H1 (cell line): ENCODE measurements around the gene LPO. TPM values are rescaled to one million over a fixed set of nuclear protein-coding genes. Genes with fewer than 3 reads are reported as not detected.

Experiments used
- CTCF ChIA-PET: fragments of 300-600 bp; sonication (Branson Sonifier 250); formaldehyde crosslinking; loops from one replicate; lab custom pipeline; 2021; ENCODE audit not compliant: partially characterized antibody; lab: Charles Lee
- POLR2A ChIA-PET: fragments of 300-600 bp; sonication (Branson Sonifier 250); formaldehyde crosslinking; loops from one replicate; lab custom pipeline; 2021; ENCODE audit warnings: inconsistent platforms; ENCODE audit not compliant: partially characterized antibody; lab: Charles Lee
- DNase-seq, 2 experiments: peaks; one replicate each; pipeline versions ENCODE4 v3.0.0 to v3.0.0-alpha.2; 2010 to 2022; ENCODE audit warnings: low spot score in 2 of 2, low read depth in 1 of 2, mixed read lengths in 1 of 2
- FAIRE-seq: peaks from 2 replicates; lab custom pipeline; 2011; peaks lifted over from hg19 to GRCh38; lab: Jason Lieb, UNC
- H2AFZ ChIP-seq: 2 replicates; pipeline ENCODE4 v1.8.1; 2012; ENCODE audit warnings: low read length, inconsistent platforms
- H2AK5ac ChIP-seq: 2 replicates; pipeline ENCODE4 v1.6.1; 2013; ENCODE audit warnings: low read depth, low read length
- H2BK120ac ChIP-seq: replicated peaks from 2 replicates; pipeline ENCODE3; 2013; ENCODE audit warnings: low read depth, low read length, inconsistent platforms
- H2BK12ac ChIP-seq: 2 replicates; pipeline ENCODE4 v1.6.1; 2013; ENCODE audit warnings: low read depth, low read length
- H2BK15ac ChIP-seq: 2 replicates; pipeline ENCODE4 v1.6.1; 2013; ENCODE audit warnings: low read length
- H2BK20ac ChIP-seq: 2 replicates; pipeline ENCODE4 v1.6.1; 2013; ENCODE audit warnings: low read length
- H2BK5ac ChIP-seq: 2 replicates; pipeline ENCODE4 v1.6.1; 2013; ENCODE audit warnings: low read depth, low read length
- H3K14ac ChIP-seq: 2 replicates; pipeline ENCODE4 v1.6.1; 2013; ENCODE audit warnings: inconsistent platforms; ENCODE audit not compliant: insufficient read length
- H3K18ac ChIP-seq: 2 replicates; pipeline ENCODE4 v1.6.1; 2013; ENCODE audit warnings: low read length; ENCODE audit errors: extremely low read depth
- H3K23ac ChIP-seq: 2 replicates; pipeline ENCODE4 v1.6.1; 2013; ENCODE audit warnings: inconsistent platforms; ENCODE audit not compliant: insufficient read length
- H3K23me2 ChIP-seq: 2 replicates; pipeline ENCODE4 v1.6.1; 2013; ENCODE audit warnings: low read depth, low read length
- H3K27ac ChIP-seq: 2 replicates; pipeline ENCODE4 v1.6.1; 2011; ENCODE audit warnings: low read depth, low read length, inconsistent platforms
- H3K27me3 ChIP-seq, 4 experiments: replicated peaks in 1 of 4; 1 replicate in 1 of 4; 2 replicates in 3 of 4; pipeline versions ENCODE4 v1.6.1 to v1.8.1; 2011 to 2013; ENCODE audit warnings: low read length in 3 of 4, mild to moderate bottlenecking in 3 of 4, inconsistent platforms in 2 of 4, mixed read lengths in 2 of 4, moderate library complexity in 1 of 4; ENCODE audit not compliant: control insufficient read depth in 3 of 4, insufficient read depth in 3 of 4; ENCODE audit errors: extremely low read depth in 1 of 4
- H3K36me3 ChIP-seq, 4 experiments: 2 replicates each; pipeline versions ENCODE4 v1.6.1 to v1.8.1; 2011 to 2013; ENCODE audit warnings: mild to moderate bottlenecking in 4 of 4, low read length in 3 of 4, moderate library complexity in 2 of 4, control low read depth in 1 of 4, inconsistent platforms in 1 of 4; ENCODE audit not compliant: insufficient read depth in 4 of 4, control insufficient read depth in 2 of 4
- H3K4ac ChIP-seq: replicated peaks from 2 replicates; pipeline ENCODE3; 2013; ENCODE audit warnings: low read length, low read depth, mixed read lengths, inconsistent platforms; ENCODE audit not compliant: insufficient read length
- H3K4me1 ChIP-seq, 4 experiments: replicated peaks in 1 of 4; 1 replicate in 1 of 4; 2 replicates in 3 of 4; pipeline versions ENCODE4 v1.6.1 to v1.8.1; 2011 to 2013; ENCODE audit warnings: low read length in 3 of 4, inconsistent platforms in 2 of 4, mixed read lengths in 1 of 4; ENCODE audit not compliant: insufficient read depth in 4 of 4, control insufficient read depth in 3 of 4
- H3K4me2 ChIP-seq, 2 experiments: 2 replicates each; pipeline versions ENCODE4 v1.6.1 to v1.8.1; 2011 to 2013; ENCODE audit warnings: low read depth in 2 of 2, low read length in 2 of 2, control low read depth in 1 of 2, inconsistent platforms in 1 of 2, mild to moderate bottlenecking in 1 of 2; ENCODE audit not compliant: insufficient read depth in 1 of 2
- H3K4me3 ChIP-seq, 4 experiments: fragments of 200-600, 300-600 bp in 1 of 4; sonication (generic), shearing (Covaris generic), sonication (Bioruptor Twin) in 1 of 4; 2 replicates each; pipeline versions ENCODE4 v1.5.1 to v1.8.1; 2011 to 2016; ENCODE audit warnings: low read length in 4 of 4, low read depth in 3 of 4, control low read depth in 2 of 4, inconsistent platforms in 2 of 4, mild to moderate bottlenecking in 2 of 4, mixed read lengths in 1 of 4, moderate library complexity in 1 of 4; ENCODE audit not compliant: insufficient read depth in 2 of 4; ENCODE audit errors: extremely low read depth in 1 of 4
- H3K56ac ChIP-seq: replicated peaks from 2 replicates; pipeline ENCODE3; 2013; ENCODE audit warnings: low read depth, mild to moderate bottlenecking, mixed read lengths, low read length, inconsistent platforms; ENCODE audit not compliant: insufficient read length
- H3K79me1 ChIP-seq: 2 replicates; pipeline ENCODE4 v1.6.1; 2013; ENCODE audit warnings: low read depth, low read length, control low read depth
- H3K79me2 ChIP-seq, 2 experiments: 2 replicates each; pipeline versions ENCODE4 v1.6.1 to v1.8.1; 2012 to 2013; ENCODE audit warnings: low read length in 2 of 2, mild to moderate bottlenecking in 2 of 2, inconsistent platforms in 1 of 2; ENCODE audit not compliant: insufficient read depth in 2 of 2, control insufficient read depth in 1 of 2
- H3K9ac ChIP-seq, 4 experiments: replicated peaks in 1 of 4; 1 replicate in 1 of 4; 2 replicates in 3 of 4; pipeline versions ENCODE4 v1.6.1 to v1.8.1; 2011 to 2013; ENCODE audit warnings: low read depth in 3 of 4, low read length in 3 of 4, control low read depth in 2 of 4, mild to moderate bottlenecking in 2 of 4, moderate library complexity in 2 of 4, inconsistent platforms in 1 of 4; ENCODE audit errors: extremely low read depth in 1 of 4
- H3K9me3 ChIP-seq, 2 experiments: 2 replicates each; pipeline versions ENCODE4 v1.6.1 to v1.8.1; 2012 to 2013; ENCODE audit warnings: mild to moderate bottlenecking in 2 of 2, moderate library complexity in 2 of 2, control low read depth in 1 of 2, inconsistent platforms in 1 of 2, low read depth in 1 of 2, low read length in 1 of 2, mixed read lengths in 1 of 2; ENCODE audit not compliant: insufficient read depth in 2 of 2
- H4K20me1 ChIP-seq, 2 experiments: replicated peaks in 1 of 2; 2 replicates each; pipeline versions ENCODE3 to v1.8.1; 2011 to 2013; ENCODE audit warnings: inconsistent platforms in 2 of 2, low read length in 2 of 2, mild to moderate bottlenecking in 1 of 2; ENCODE audit not compliant: insufficient read depth in 2 of 2, control insufficient read depth in 1 of 2
- H4K5ac ChIP-seq: 2 replicates; pipeline ENCODE4 v1.6.1; 2013; ENCODE audit warnings: low read length, low read depth, mixed read lengths, inconsistent platforms; ENCODE audit not compliant: insufficient read length
- H4K8ac ChIP-seq: 2 replicates; pipeline ENCODE4 v1.8.0; 2013; ENCODE audit warnings: mild to moderate bottlenecking, moderate library complexity, low read length, inconsistent platforms; ENCODE audit not compliant: insufficient read depth; ENCODE audit errors: extremely low read depth
- H4K91ac ChIP-seq: replicated peaks from 2 replicates; pipeline ENCODE3; 2013; ENCODE audit warnings: low read length, mixed read lengths, inconsistent platforms; ENCODE audit not compliant: insufficient read length
- CHD2 ChIP-seq: IDR thresholded peaks from 2 replicates; pipeline ENCODE4 v1.6.1; 2012; ENCODE audit warnings: low read length, improper control_type of control experiment
- CTCF ChIP-seq, 3 experiments: IDR thresholded peaks; 1 replicate in 2 of 3; 2 replicates in 1 of 3; pipeline versions ENCODE4 v1.5.1 to v1.6.1; 2011; ENCODE audit warnings: low read length in 3 of 3, mild to moderate bottlenecking in 3 of 3, inconsistent platforms in 2 of 3, low read depth in 1 of 3, moderate library complexity in 1 of 3; ENCODE audit not compliant: insufficient read depth in 1 of 3; ENCODE audit errors: control extremely low read depth in 1 of 3
- MAX ChIP-seq: IDR thresholded peaks from 2 replicates; pipeline ENCODE4 v1.6.1; 2012; ENCODE audit warnings: inconsistent platforms
- WGBS, 2 experiments: shearing (Covaris generic) in 1 of 2; methylation state at CpG; one replicate each; pipeline versions ENCODE4 v1.1.6 to v1.1.7; 2013 to 2015; ENCODE audit warnings: low lambda C conversion rate in 2 of 2, mixed read lengths in 2 of 2, inconsistent platforms in 1 of 2, low coverage in 1 of 2, missing lambda C conversion rate in 1 of 2; ENCODE audit not compliant: insufficient replicate concordance in 2 of 2, insufficient coverage in 1 of 2, insufficient read length in 1 of 2; ENCODE audit errors: extremely low coverage in 1 of 2, missing lambda C conversion rate in 1 of 2; 5-methylcytosine and 5-hydroxymethylcytosine counted together
- polyA plus RNA-seq, 7 experiments: library from polyadenylated mRNA; depleted of rRNA in 3 of 7; stranded (reverse) in 5 of 7; unstranded in 2 of 7; fragments of >200 nt in 5 of 7; fragments of 200-250 nt in 2 of 7; gene quantifications; 1 replicate in 5 of 7; 2 replicates in 1 of 7; 4 replicates in 1 of 7; pipeline versions ENCODE4 v1.2.1 to v1.2.3, GENCODE V29; 2011 to 2013; ENCODE audit warnings: missing spikeins in 2 of 7, mixed read lengths in 2 of 7
- total RNA-seq: library from RNA; stranded (reverse); fragmentation: NEBNext Ultra II Directional; extraction: Animal tissue kit (Norgen Biotek cat#: 25700); gene quantifications from 2 replicates; pipeline ENCODE4 v1.2.1, GENCODE V29; 2021

The LPO gene
- total and polyA plus RNA-seq, 2 of the 8 experiments (the other 6 are each of a cell fraction or from before 2014, with no cell fraction given) = 0.38 to 0.52 TPM

- Histone ChIP-seq H3K4me2 (no peak overlapping the region), H4K20me1 (no peaks in the 10 kb centered on the region), H3K56ac (no peak overlapping the region), H3K18ac (no peak overlapping the region), H3K9me3 (no peaks in the 10 kb centered on the region), H2AFZ (no peak overlapping the region), H4K91ac (no peak overlapping the region), H3K27ac (no peak overlapping the region), H2BK20ac (no peak overlapping the region), H3K79me1 (no peaks in the 10 kb centered on the region), H3K23ac (no peak overlapping the region), H3K4ac (no peak overlapping the region), H3K36me3 (no peaks in the 10 kb centered on the region), H4K5ac (no peak overlapping the region), H3K79me2 (no peaks in the 10 kb centered on the region), H4K8ac (no peak overlapping the region), H3K23me2 (no peaks in the 10 kb centered on the region), H2BK12ac (no peak overlapping the region), H2BK120ac (no peak overlapping the region), H2BK5ac (no peak overlapping the region), H3K14ac (no peak overlapping the region), H2AK5ac (no peak overlapping the region), H3K4me3 (no peak overlapping the region), H3K9ac (no peak overlapping the region), H3K27me3 (peaks cover 0 to 9% (median 4%) of the 10 kb centered on the region in 4 experiments; a peak in 4 of 7 replicates), H2BK15ac (no peak overlapping the region), H3K4me1 (no peaks in the 10 kb centered on the region)
- ChIA-PET CTCF (interaction anchor here (1.5 to 1.7 kb wide), 2 partner anchors 15 to 35 kb away, joined by 3 to 5 read pairs; no protein-coding TSS in a partner anchor), POLR2A (no interaction called here)
- WGBS, 2 experiments = 80% methylated on average over 3 of the region's 3 CpGs; no CpG with 5 or more reads in 1 of the 2 experiments
- FAIRE-seq (no peak), DNase-seq (no peak)
- TF ChIP-seq CHD2 (no peak), MAX (no peak), CTCF (IDR thresholded peaks at IDR 0.05; ENCODE audit: control extremely low read depth in 1 of 3, insufficient read depth in 1 of 3, low read depth in 1 of 3, low read length in 3 of 3) (no peak)
Measured at GRCh38 chr17:58234512-58234911, 3.9 kb upstream of the LPO start.
